ENCODE results near the gene UBL4A. TPM values are rescaled to one million over a fixed set of nuclear protein-coding genes. Genes with fewer than 3 reads are reported as not detected.

UBL4A gene
- polyA plus RNA-seq, 3 donors = 25.6 to 33.6 (median 32.1) TPM

- no peak for DNase-seq
These were observed 19.5 kb downstream of the UBL4A start for GRCh38 chrX:154466907-154467306.

- no peak for DNase-seq
These were observed 20.4 kb downstream of the UBL4A start for GRCh38 chrX:154466036-154466435.

GRCh38 chrX:154465601-154466000 is 20.8 kb downstream of the UBL4A start:
- no peak for DNase-seq

- no peak for DNase-seq
These were observed 21.5 kb downstream of the UBL4A start for GRCh38 chrX:154464806-154465365.

GRCh38 chrX:154463611-154464220 is 22.7 kb downstream of the UBL4A start:
- DNase-seq = no peak

GRCh38 chrX:154462396-154462795 is 24.0 kb downstream of the UBL4A start:
- DNase-seq = no peak

- DNase-seq = no peak
These were observed 26.1 kb downstream of the UBL4A start for GRCh38 chrX:154460326-154460725.

- no peak for DNase-seq
These were observed 26.6 kb downstream of the UBL4A start for GRCh38 chrX:154459832-154460231.

- no peak for DNase-seq
These were observed 27.2 kb downstream of the UBL4A start for GRCh38 chrX:154458954-154459778.

GRCh38 chrX:154458116-154458953 is 28.1 kb downstream of the UBL4A start, which contains the start of gene PLXNA3:
Gene PLXNA3, plus strand, starts transcription at chrX:154458281. Its CDS starts 1,903 bp downstream, at chrX:154460184.
- no peak for DNase-seq

- no peak for DNase-seq
These were observed 28.8 kb downstream of the UBL4A start for GRCh38 chrX:154457491-154458115.

GRCh38 chrX:154452823-154453222 is 33.6 kb downstream of the UBL4A start:
- DNase-seq = no peak

GRCh38 chrX:154450312-154450711 is 36.1 kb downstream of the UBL4A start:
- no peak for DNase-seq

GRCh38 chrX:154449618-154450017 is 36.8 kb downstream of the UBL4A start:
- no peak for DNase-seq

- no peak for DNase-seq
These were observed 37.9 kb downstream of the UBL4A start for GRCh38 chrX:154448484-154448883.

GRCh38 chrX:154446430-154446829 is 40.0 kb downstream of the UBL4A start:
- no peak for DNase-seq

- DNase-seq = no peak
These were observed 40.6 kb downstream of the UBL4A start for GRCh38 chrX:154445776-154446175.

- DNase-seq = no peak
These were observed 41.6 kb downstream of the UBL4A start for GRCh38 chrX:154444755-154445246.

- no peak for DNase-seq
These were observed 42.2 kb downstream of the UBL4A start, which contains the start of gene FAM50A for GRCh38 chrX:154443992-154444754. Gene FAM50A, plus strand, starts transcription at chrX:154444141. Its CDS starts 95 bp downstream, at chrX:154444236.

GRCh38 chrX:154443479-154443910 is 42.9 kb downstream of the UBL4A start:
- no peak for DNase-seq
